Neural cell (in vitro differentiated cells): ENCODE data around the gene CNN3. TPM values are rescaled to one million over a fixed set of nuclear protein-coding genes. Genes with fewer than 3 reads are reported as not detected.
A peak's percentile ranks its signal among the peaks of the same experiment; 100 is the strongest.

Experiments
- H2AFZ ChIP-seq: fragments of 200-600, 300-800 bp; sonication (generic), shearing (Covaris generic); 2 replicates; pipeline ENCODE4 v1.6.0; 2014; ENCODE audit warnings: low read depth, mild to moderate bottlenecking, antibody characterized with exemption, low read length, moderate library complexity
- H3F3A ChIP-seq: fragments of 200-600 bp; shearing (Covaris generic); 2 replicates; pipeline ENCODE4 v1.6.1; 2016; ENCODE audit warnings: mild to moderate bottlenecking, moderate library complexity, mixed read lengths, antibody characterized with exemption, low read length; ENCODE audit not compliant: insufficient read depth, poor library complexity, severe bottlenecking
- H3K27ac ChIP-seq: fragments of 200-600, 300-800 bp; sonication (generic), shearing (Covaris generic); 2 replicates; pipeline ENCODE4 v1.5.1; 2014; ENCODE audit warnings: mild to moderate bottlenecking, low read length, moderate library complexity
- H3K27me3 ChIP-seq: fragments of 300-800, 200-600 bp; sonication (generic), shearing (Covaris generic); 2 replicates; pipeline ENCODE4 v1.6.0; 2014; ENCODE audit warnings: mild to moderate bottlenecking, low read depth, low read length, moderate library complexity; ENCODE audit not compliant: insufficient read depth
- H3K36me3 ChIP-seq: fragments of 300-800, 200-600 bp; sonication (generic), shearing (Covaris generic); 2 replicates; pipeline ENCODE4 v1.5.1; 2014; ENCODE audit warnings: mild to moderate bottlenecking, antibody characterized with exemption, low read length, moderate library complexity; ENCODE audit not compliant: insufficient read depth
- H3K4me2 ChIP-seq: fragments of 300-800, 200-600 bp; sonication (generic), shearing (Covaris generic); 2 replicates; pipeline ENCODE4 v1.6.0; 2014; ENCODE audit warnings: mild to moderate bottlenecking, low read length
- H3K4me3 ChIP-seq: fragments of 300-800, 200-600 bp; sonication (generic), shearing (Covaris generic); 2 replicates; pipeline ENCODE4 v1.5.1; 2014; ENCODE audit warnings: mild to moderate bottlenecking, low read length, moderate library complexity
- H3K79me2 ChIP-seq: fragments of 200-600 bp; shearing (Covaris generic); replicated peaks from 2 replicates; pipeline ENCODE4 v1.6.0; 2014; ENCODE audit warnings: mild to moderate bottlenecking, low read length, moderate library complexity; ENCODE audit not compliant: insufficient read depth
- H3K9ac ChIP-seq: fragments of 300-800, 200-600 bp; sonication (generic), shearing (Covaris generic); 2 replicates; pipeline ENCODE4 v1.6.1; 2016; ENCODE audit warnings: mild to moderate bottlenecking, low read length, mixed read lengths
- H3K9me2 ChIP-seq: fragments of 200-600 bp; shearing (Covaris generic); 2 replicates; pipeline ENCODE4 v1.6.1; 2016; ENCODE audit warnings: mild to moderate bottlenecking, low read length, mixed read lengths; ENCODE audit not compliant: insufficient read depth
- H3K9me3 ChIP-seq: fragments of 200-600, 300-800 bp; sonication (generic), shearing (Covaris generic); 2 replicates; pipeline ENCODE4 v1.6.1; 2016; ENCODE audit warnings: mild to moderate bottlenecking, mixed run types, low read length, moderate library complexity, mixed read lengths
- H4K20me1 ChIP-seq: fragments of 200-600 bp; shearing (Covaris generic); 2 replicates; pipeline ENCODE4 v1.6.1; 2016; ENCODE audit warnings: mild to moderate bottlenecking, mixed run types; ENCODE audit not compliant: insufficient read depth
- EP300 ChIP-seq: fragments of 450-650 bp; conservative IDR thresholded peaks from 2 replicates; pipeline ENCODE4 v1.6.1; 2014; ENCODE audit warnings: antibody characterized with exemption, mild to moderate bottlenecking, moderate library complexity; ENCODE audit not compliant: poor library complexity, severe bottlenecking
- EZH2 ChIP-seq: fragments of 200-600, 300-800 bp; shearing (Covaris generic), sonication (generic); IDR thresholded peaks from 2 replicates; pipeline ENCODE4 v1.6.1; 2014; ENCODE audit warnings: antibody characterized with exemption, low read length, borderline replicate concordance, mild to moderate bottlenecking; ENCODE audit not compliant: insufficient read depth, poor library complexity, severe bottlenecking
- MXI1 ChIP-seq: fragments of 450-650 bp; conservative IDR thresholded peaks from 2 replicates; pipeline ENCODE4 v1.6.1; 2014; ENCODE audit warnings: antibody characterized with exemption, mild to moderate bottlenecking; ENCODE audit not compliant: poor library complexity, severe bottlenecking
- POLR2AphosphoS5 ChIP-seq: IDR thresholded peaks from 2 replicates; pipeline ENCODE4 v1.6.1; 2012
- RAD21 ChIP-seq: fragments of 450-650 bp; conservative IDR thresholded peaks from 2 replicates; pipeline ENCODE4 v1.6.1; 2014; ENCODE audit warnings: antibody characterized with exemption, mild to moderate bottlenecking, moderate library complexity
- SMC3 ChIP-seq: fragments of 450-650 bp; conservative IDR thresholded peaks from 2 replicates; pipeline ENCODE4 v1.6.1; 2014; ENCODE audit warnings: antibody characterized with exemption, mild to moderate bottlenecking, moderate library complexity; ENCODE audit not compliant: poor library complexity
- TAF1 ChIP-seq: IDR thresholded peaks from 2 replicates; pipeline ENCODE4 v1.6.1; 2012; ENCODE audit warnings: low read depth
- polyA plus RNA-seq: library from polyadenylated mRNA; depleted of rRNA; stranded (reverse); fragments of >200 nt; gene quantifications from 2 replicates; pipeline ENCODE4 v1.2.3, GENCODE V29; 2014
- TF ChIP-seq, protein P1 (sequence below): IDR thresholded peaks from 2 replicates; pipeline ENCODE4 v1.6.1; 2012; ENCODE audit warnings: borderline replicate concordance
- TF ChIP-seq, protein P2 (sequence below): fragments of 450-650 bp; IDR thresholded peaks from 2 replicates; pipeline ENCODE4 v1.5.1; 2014; ENCODE audit warnings: antibody characterized with exemption, mild to moderate bottlenecking, moderate library complexity; ENCODE audit not compliant: poor library complexity, severe bottlenecking

The CNN3 gene
- polyA plus RNA-seq, 1 donor from 2014 or later: 106 TPM

DNA sequence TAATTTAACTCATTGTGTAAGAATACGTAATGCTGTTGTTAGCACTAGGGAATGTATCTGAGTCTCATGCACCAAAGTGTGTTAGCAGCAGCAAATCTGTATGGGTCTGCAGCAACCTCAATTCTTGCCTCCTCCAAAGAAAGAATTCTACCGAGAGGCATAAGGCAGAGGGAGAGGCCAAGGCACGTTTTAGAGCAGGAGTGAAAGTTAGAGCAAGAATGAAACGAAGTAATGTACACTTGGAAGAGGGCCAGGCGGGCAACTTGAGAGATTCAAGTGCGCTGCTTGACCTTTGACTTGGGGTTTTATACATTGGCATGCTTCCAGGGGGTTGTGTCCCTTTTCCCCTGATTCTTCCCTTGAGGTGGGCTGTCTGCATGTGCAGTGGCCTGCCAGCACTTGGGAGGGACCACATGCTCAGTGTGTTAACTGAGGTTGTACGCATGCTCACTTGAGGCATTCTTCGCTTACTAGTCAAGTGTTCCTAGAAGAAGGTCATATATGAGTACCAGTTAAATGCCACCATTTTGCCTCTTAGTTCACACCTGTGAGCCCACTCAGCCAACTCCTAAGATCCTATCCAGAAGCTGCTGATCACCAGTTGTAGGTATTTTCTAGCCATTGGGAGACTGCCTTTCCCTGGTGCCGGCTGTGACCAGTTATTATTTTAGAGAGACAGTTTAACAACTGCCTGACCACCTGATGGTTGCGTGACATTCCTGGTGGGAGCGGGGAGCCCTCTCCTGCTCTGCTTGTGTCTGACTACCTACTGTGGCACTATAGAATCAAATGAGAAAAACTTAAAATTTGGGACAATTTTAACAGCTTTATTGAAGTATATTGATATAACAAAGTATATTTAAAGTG is 2.7 kb upstream of the CNN3 start (continued):
- TF ChIP-seq, protein P1, sequence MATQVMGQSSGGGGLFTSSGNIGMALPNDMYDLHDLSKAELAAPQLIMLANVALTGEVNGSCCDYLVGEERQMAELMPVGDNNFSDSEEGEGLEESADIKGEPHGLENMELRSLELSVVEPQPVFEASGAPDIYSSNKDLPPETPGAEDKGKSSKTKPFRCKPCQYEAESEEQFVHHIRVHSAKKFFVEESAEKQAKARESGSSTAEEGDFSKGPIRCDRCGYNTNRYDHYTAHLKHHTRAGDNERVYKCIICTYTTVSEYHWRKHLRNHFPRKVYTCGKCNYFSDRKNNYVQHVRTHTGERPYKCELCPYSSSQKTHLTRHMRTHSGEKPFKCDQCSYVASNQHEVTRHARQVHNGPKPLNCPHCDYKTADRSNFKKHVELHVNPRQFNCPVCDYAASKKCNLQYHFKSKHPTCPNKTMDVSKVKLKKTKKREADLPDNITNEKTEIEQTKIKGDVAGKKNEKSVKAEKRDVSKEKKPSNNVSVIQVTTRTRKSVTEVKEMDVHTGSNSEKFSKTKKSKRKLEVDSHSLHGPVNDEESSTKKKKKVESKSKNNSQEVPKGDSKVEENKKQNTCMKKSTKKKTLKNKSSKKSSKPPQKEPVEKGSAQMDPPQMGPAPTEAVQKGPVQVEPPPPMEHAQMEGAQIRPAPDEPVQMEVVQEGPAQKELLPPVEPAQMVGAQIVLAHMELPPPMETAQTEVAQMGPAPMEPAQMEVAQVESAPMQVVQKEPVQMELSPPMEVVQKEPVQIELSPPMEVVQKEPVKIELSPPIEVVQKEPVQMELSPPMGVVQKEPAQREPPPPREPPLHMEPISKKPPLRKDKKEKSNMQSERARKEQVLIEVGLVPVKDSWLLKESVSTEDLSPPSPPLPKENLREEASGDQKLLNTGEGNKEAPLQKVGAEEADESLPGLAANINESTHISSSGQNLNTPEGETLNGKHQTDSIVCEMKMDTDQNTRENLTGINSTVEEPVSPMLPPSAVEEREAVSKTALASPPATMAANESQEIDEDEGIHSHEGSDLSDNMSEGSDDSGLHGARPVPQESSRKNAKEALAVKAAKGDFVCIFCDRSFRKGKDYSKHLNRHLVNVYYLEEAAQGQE: no peak
- TF ChIP-seq MXI1: no peak

DNA sequence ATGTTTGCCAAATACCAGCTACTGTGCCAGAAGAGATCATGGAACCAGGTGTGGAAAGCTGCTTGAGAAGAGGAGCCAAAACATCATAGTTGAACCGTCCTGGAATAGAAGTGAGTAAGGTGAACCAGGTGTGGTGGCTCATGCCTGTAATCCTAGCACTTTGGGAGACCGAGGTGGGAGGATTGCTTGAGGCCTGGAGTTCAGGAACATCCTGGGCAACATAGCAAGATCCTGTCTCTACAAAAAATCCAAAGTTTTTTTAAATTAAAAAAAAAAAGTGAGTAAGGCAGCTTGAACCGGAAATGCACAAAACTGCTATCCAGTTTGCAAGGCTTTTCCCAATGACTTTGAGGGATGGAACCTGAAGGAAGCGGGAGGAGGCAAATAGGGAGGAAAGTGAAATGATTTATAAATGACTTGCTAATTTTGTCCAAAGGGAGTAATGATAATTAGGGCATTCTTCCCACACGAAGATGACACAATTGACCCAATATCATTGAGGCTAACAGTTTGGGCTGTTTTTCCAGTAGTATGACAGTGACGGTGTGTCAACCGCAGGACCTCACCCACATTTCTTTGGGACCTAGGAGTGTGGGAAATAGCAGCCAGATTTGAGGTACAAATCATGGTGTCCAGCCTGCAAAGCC is 1.5 kb upstream of the CNN3 start:
- peak overlapping the region; percentile 52 for H3K4me2 ChIP-seq

More for the DNA sequence above, 1.5 kb upstream of the CNN3 start:
- Histone ChIP-seq H3K4me3 (peak overlapping the region; percentile 94), H3K79me2 (peaks cover 48% of the 10 kb centered on the region), H3K9me2 (no peaks in the 10 kb centered on the region), H3K9ac (no peak overlapping the region), H3K36me3 (no peaks in the 10 kb centered on the region), H3K27ac (no peak overlapping the region), H3K27me3 (no peaks in the 10 kb centered on the region), H4K20me1 (no peaks in the 10 kb centered on the region), H2AFZ (no peak overlapping the region), H3K9me3 (no peaks in the 10 kb centered on the region), H3F3A (no peaks in the 10 kb centered on the region)
- TF ChIP-seq, protein P2, sequence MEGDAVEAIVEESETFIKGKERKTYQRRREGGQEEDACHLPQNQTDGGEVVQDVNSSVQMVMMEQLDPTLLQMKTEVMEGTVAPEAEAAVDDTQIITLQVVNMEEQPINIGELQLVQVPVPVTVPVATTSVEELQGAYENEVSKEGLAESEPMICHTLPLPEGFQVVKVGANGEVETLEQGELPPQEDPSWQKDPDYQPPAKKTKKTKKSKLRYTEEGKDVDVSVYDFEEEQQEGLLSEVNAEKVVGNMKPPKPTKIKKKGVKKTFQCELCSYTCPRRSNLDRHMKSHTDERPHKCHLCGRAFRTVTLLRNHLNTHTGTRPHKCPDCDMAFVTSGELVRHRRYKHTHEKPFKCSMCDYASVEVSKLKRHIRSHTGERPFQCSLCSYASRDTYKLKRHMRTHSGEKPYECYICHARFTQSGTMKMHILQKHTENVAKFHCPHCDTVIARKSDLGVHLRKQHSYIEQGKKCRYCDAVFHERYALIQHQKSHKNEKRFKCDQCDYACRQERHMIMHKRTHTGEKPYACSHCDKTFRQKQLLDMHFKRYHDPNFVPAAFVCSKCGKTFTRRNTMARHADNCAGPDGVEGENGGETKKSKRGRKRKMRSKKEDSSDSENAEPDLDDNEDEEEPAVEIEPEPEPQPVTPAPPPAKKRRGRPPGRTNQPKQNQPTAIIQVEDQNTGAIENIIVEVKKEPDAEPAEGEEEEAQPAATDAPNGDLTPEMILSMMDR: no peak
- TF ChIP-seq MXI1: no peak
- TF ChIP-seq, protein P1: no peak
- no peak for TF ChIP-seq SMC3
- no peak for TF ChIP-seq EZH2
- TF ChIP-seq RAD21: no peak
- no peak for TF ChIP-seq POLR2AphosphoS5
- no peak for TF ChIP-seq EP300
- TF ChIP-seq TAF1: no peak
